ENCODE data around the gene CELF4.

Gene CELF4

GRCh38 chr18:37571266-37571665 is 5.7 kb upstream of the CELF4 start:
- DNase-seq = no peak

- DNase-seq = no peak
These were observed 4.8 kb upstream of the CELF4 start for GRCh38 chr18:37570336-37570930.

- no peak for DNase-seq
These were observed 3.1 kb upstream of the CELF4 start for GRCh38 chr18:37568671-37569070.

GRCh38 chr18:37567994-37568359 is 2.4 kb upstream of the CELF4 start:
- DNase-seq = no peak

GRCh38 chr18:37567061-37567993 is 1.7 kb upstream of the CELF4 start:
- no peak for DNase-seq

- DNase-seq = no peak
These were observed 972 bp upstream of the CELF4 start for GRCh38 chr18:37566479-37567060.

- no peak for DNase-seq
These were observed 430 bp upstream of the CELF4 start for GRCh38 chr18:37565977-37566478.

GRCh38 chr18:37564711-37565100 is 892 bp downstream of the CELF4 start:
- no peak for DNase-seq

- DNase-seq = no peak
These were observed 1.6 kb downstream of the CELF4 start for GRCh38 chr18:37563931-37564392.

GRCh38 chr18:37561986-37562385 is 3.6 kb downstream of the CELF4 start:
- no peak for DNase-seq

GRCh38 chr18:37560003-37560402 is 5.6 kb downstream of the CELF4 start:
- no peak for DNase-seq

GRCh38 chr18:37559194-37559593 is 6.4 kb downstream of the CELF4 start:
- DNase-seq = no peak

- no peak for DNase-seq
These were observed 11.2 kb downstream of the CELF4 start for GRCh38 chr18:37554399-37554787.

GRCh38 chr18:37553633-37554398 is 11.8 kb downstream of the CELF4 start:
- no peak for DNase-seq

- no peak for DNase-seq
These were observed 13.3 kb downstream of the CELF4 start for GRCh38 chr18:37552286-37552685.

GRCh38 chr18:37551846-37552245 is 13.8 kb downstream of the CELF4 start:
- DNase-seq = no peak

- DNase-seq = no peak
These were observed 14.3 kb downstream of the CELF4 start for GRCh38 chr18:37551249-37551648.

GRCh38 chr18:37550118-37550875 is 15.3 kb downstream of the CELF4 start:
- no peak for DNase-seq

GRCh38 chr18:37548679-37549289 is 16.8 kb downstream of the CELF4 start:
- no peak for DNase-seq

- no peak for DNase-seq
These were observed 18.3 kb downstream of the CELF4 start for GRCh38 chr18:37547196-37547827.

- no peak for DNase-seq
These were observed 18.9 kb downstream of the CELF4 start for GRCh38 chr18:37546651-37547050.

- no peak for DNase-seq
These were observed 19.4 kb downstream of the CELF4 start for GRCh38 chr18:37546272-37546537.
